NCI-H82 treated with DMSO at 0.1 percent for 48 hours (cell line): ENCODE measurements around the gene GCH1.

Source experiments
- DNase-seq: peaks from one replicate; lab custom pipeline; 2025; ENCODE audit not compliant: unreplicated experiment; lab: John Stamatoyannopoulos, UW

Gene GCH1

DNA sequence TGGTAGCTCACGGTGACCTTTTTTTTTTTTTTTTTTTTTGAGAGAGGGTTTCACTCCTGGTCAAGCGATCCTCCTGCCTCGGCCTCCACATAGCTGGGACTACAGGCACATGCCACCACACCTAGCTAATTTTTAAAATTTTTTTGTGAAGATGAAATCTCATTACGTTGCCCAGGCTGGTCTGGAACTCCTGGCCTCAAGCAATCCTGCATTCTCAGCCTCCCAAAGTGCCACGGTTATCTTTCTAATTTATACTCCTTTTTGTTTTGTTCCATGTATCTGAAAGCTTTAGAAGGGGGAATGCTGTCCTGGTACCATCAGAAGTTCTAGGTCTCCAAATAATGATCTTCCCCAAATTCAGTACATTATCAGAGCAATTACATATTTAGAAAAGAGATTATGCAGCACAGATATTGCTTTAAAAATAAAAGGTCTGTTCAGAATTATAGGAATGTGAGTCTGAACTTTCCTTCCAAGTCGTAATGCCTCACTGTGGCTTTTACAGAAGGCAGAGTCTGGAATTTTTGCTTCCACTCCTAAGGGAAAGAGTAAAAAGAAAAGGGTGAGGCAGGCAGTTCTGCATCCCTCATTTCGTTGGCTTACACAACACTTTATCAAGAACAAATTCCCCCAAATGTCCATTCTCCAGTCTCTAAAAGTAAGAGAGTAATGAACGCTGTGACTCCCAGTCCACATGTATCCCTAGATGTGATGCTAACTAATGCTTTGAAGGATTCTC, 73.0 kb downstream of the GCH1 start:
- DNase-seq: no peak

DNA sequence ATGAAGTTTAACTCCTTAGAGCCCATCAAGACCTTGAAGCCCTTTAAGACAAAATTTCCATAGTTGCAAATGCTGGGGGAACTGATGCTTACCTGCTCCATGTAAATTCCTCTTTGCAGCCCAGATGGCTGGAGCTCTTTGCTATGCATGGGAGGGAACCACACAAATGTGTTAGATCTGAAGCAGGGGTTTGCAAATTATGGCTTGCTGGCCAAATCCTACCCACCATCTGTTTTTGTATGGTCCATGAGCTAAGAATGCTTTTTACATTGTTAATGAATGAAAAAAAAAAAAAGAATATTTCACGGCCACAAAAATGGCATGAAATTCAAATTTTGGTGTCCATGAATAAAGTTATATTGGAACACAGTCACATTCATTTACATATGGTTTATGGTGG, 74.6 kb downstream of the GCH1 start:
- DNase-seq: no peak

DNA sequence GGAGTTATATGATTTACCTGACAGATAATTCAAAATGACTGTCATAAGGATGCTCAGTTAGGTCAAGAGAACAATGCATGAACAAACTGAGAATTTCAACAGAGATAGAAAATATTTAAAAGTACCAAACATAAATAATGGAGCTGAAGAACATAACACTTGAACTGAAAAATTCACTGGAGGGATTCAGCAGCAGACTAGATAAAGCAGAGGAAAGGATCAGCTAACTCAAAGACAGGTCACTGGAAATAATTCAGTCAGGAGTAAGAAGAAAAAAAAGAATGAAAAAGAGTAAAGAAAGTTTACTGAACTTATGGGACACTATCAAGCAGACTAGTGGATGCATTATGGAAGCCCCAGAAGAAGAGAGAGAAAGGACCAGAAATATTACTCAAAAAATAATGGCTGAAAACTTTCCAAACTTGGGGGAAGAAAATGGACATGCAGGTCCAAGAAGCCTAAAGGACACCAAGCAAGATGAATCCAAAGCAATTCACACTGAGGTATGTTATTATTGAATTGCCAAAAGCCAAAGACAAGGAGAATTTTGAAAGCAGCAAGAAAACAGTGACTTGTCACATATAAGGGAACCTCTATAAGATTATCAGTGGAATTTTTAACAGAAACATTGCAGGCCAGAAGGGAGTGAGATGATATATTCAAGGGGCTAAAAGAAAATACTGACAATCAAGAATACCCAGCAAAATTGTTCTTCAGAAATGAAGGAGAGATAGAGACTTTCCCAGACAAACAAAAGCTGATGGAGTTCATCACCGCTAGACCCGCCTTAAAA, 78.7 kb downstream of the GCH1 start:
- no peak for DNase-seq

DNA sequence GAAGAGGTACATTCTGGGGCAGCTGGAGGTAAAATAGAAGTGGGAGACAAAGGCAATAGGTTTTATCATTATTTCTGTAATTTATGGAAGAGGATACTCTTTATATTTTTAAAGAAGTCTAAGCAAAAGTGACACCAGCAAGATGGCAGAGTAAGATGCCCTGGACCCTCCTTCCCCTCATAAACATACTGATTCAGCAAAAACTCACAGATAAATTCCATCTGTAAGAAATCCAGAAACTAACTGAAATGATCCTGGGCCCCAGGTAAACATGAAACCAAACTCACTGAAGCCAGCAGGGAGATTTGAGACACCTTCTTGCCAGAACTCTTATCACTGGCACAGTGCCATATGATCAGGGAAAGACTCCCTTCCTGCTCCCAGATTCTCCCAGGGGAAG, 79.9 kb downstream of the GCH1 start:
- DNase-seq: no peak

DNA sequence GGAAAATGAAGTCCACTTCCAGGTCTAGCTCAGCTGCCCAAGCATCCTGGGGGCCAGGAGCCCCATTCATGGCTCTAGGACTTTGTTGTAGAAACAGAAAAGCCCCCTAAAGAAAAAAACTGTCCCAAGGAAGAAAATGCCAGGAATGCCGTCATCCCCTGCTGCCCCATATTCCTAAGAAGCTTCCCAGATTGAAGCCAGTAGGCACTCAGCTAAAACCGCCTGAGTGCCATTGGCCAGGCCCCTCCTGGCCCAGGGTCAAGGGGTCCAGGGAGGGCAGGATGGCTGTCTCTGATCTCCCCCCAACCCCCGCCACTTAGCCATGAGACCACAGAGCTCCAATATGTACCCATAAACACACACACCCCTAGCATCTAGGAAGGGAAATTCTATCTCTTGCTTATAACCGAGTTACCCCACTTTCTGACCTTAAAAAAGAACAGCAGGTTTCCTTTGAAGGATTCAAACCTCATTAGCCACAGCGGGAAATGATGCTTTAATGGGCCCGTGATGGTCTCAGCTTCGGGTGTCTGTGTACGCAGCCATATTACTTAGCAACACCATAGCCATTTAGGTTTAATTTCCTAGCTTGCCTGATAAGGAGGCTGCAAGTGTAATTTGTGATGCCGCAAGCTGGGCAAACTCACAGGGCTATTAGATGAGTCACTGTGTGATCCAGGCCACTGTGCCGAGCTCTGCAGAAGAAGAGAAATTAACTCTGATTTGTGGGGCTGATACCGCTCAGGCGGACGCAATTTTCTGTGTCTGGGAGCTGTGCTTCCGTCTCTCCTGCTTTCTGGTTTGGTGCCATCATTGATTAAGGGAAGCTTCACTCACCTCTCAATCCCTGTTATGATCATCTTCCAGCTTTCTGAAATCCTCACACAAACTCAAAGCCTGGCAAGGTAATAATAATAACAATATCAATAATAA, 84.2 kb downstream of the GCH1 start:
- DNase-seq: no peak

DNA sequence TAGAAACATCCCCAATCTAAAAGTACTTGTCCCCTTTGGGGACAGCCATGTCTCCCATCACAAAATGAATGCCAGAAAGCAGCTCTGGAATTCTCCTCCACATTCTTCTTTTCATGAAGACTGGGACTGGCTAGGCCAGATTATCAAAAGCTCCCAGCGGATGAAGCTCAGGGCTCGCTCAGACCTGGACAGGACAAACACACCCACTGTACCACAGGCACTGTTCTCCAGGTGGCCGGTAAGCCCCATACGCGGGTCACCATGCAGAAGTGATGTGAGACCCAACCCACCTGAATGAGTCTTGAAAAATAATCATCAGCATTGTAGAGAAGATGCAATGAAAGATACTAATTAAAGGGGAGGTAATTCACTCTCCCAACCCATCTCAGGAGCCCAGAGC, 85.1 kb downstream of the GCH1 start:
- DNase-seq: no peak

DNA sequence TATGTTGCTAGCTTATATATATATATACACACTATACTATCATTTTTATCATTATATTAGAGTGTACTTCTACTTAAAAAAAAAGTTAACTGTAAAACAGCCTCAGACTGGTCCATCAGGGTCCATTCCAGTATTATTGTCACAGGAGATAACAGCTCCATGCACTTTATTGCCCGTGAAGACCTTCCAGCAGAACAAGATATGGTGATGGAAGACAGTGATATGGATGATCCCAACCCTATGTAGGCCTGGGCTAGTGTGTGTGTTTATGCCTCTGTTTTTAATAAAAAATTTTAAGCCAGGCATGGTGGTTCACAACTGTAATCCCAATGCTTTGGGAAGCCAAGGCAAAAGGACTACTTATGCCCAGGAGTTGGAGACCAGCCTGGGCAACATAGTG, 86.2 kb downstream of the GCH1 start:
- DNase-seq: no peak

DNA sequence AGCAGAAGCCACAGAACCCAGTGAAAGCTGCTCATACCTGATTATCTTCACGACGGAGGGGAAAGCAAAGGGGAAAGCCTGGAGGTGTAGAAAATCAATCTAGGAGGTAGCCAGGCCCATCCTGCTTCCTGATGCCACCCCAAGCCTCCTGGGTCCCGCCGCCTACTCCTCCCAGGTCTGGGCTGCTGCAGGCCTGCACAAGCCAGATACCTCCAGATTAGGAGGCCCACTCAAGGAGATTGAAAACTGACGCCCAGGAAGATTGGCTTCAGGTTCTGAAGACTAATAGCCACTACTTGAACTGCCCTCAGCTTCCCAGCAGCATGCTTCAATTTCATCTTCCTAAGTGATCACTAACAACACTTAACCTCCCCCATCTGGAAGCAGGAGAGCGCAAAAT, 87.1 kb downstream of the GCH1 start:
- DNase-seq: no peak

DNA sequence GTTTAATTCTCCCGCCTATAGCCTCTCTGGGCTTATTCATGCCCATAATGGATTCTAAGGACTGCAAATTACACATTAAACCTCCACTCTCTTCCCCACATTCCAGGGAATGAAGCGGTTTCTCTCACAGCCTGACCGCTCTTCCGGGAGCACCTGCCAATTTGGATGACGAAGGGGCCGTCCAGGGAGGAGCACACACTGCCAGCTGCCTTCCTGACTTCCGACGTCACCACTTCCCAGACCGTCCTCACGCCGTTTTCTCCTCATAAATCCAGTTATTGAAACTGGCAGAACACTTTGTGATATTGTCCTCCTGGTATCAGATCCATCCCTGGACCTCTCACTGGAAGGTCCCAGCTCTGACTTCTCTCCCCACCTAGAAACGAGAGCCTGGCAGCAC, 87.6 kb downstream of the GCH1 start:
- no peak for DNase-seq

DNA sequence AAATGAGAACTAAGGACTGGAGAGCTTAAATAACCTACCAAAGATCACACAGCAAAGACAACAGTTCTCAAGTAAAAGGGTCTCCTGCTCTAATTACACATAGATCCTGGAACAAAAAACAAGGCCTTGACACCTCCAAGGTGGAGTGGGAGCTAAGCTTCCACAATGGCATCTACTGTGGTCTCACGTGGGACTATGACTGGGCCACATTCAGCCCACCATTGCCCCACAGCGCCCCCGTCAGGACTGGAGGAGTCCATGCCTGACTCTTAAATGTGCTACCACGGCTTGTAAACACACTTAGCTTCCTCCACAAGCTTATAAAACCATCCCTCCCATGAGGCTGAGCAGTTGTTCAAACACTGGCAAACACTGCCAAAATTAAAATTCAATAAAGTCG, 88.5 kb downstream of the GCH1 start:
- no peak for DNase-seq

DNA sequence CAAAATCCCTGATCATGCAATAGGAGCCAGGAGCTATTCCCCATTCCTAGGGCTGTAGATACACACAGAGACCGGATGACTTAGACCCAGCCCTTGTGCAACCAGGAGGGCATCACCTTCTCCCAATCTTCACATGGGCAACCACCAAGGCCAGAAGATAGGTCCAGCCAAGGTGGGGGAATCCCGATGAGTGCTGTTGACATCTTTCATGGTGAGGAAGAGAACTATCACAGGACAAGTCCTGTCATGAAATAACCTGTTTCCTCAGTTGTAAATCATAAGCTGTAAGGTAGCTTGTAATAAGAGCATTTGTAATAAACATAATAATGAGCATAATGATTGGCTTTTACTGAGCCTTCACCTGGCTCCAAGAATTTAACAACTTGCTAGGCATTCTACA, 89.5 kb downstream of the GCH1 start:
- DNase-seq: no peak

DNA sequence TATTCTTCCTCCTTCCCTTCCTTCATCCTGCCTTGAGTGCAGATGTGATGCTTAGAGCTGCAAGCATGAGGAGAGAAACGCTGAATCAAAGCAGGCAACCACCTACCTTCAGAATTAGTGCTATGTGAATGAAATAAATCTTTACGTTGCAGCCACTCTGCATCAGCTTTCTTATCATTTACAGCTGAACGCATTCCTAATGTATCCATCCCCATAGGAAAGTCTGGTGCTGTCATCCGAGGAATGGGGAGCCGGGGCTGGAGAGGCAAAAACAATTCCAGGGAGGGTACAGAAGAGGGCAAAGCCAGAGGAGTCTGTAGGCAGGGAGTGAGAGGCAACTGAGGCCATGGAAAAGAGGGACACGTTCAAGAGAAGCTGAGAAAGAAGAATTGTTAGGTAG, 90.0 kb downstream of the GCH1 start:
- DNase-seq: no peak

DNA sequence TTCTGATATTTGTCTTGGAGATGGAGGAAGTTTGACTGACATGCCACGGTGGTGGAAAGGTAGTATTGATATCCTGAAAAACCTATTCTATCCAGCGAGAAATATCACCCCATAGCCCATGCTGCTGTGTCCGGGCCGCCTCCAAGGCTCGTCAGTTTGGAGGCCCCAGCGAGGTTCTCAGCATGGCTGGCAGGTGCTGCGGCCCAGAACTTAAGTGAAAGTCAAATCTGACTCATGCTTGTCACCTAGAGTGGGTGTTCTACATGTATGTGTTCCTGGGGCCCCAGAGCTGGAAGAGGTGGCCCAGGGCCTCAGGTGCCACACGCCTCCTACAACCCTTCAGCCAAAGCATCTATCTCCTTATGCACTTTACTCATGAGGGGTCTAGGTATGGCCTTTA, 92.9 kb downstream of the GCH1 start:
- DNase-seq: no peak

DNA sequence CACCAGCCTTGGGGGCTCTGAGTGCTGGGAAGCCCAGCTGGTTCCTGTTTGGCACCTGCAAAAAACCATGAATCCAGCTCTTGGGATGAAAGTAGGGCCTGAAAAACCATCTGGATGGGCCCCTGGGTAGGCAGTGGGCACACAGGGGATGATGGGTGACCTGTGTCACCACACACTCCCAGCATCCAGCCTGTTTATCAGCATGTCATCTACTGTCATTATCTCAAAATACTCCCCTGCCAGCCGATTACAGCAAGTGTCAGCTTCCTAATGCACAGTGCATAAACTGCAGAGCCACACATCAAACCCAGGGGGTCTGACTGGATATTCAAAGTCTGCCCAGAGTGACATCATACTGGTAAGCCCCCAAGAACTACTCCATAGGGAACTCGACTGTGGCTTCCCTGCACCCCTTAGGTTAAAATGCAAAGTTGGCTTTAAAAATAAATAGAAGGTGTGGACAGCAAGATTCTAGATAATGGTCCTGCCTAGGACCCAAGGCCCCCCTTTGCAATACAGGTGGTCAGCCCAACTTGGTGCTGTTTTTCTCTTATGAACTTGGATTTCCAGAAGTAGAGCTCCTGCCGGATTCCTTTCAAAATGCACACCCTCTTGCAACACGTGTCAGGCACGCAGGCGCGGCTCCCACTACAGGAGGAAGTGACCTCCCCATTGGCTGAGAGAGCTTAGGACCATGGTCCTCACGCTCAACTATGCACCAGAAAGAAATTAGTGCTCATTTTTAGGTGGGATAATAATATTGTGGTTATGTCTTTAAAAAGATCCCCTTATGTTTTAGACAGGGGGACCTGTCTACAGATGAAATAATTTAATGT, 94.1 kb downstream of the GCH1 start:
- DNase-seq: no peak

DNA sequence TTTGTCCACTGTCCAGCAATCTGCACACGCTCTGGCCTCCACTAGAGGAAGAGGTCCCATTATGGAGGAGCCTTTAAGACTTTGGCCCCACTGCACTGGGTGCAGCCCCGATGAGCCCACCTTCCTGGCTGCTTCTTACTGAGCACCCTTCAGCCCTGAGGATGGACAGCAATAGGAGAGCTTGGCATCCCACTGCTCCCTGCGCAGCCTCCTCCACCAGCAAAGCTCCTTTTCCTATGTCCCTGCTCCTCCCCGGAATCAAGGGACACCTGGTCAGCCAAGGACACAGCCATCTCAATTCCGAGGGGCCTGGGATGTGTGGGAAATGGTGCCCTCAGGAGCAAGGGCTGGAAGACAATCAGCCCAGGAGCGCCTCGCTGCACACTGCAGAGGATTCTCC, 94.7 kb downstream of the GCH1 start:
- DNase-seq: no peak

DNA sequence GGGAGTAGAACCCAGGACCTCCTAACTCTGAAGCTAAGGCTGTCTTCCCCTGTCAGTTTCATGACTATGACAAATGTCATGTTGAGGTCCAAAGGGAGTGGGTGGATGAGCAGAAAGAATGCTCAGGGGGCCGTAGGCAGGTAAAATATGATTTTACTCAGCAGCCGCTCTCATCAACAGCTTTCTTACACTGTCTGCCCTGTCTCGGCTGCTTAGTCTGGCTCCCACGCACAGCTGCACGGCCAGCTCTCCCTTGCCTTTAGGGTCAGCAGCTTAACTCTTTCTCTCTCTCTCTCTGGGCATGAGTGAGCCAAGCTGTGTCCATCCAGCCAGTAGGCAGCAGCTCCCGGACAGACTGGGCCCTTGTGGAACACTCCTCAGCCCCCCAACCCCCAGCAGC, 95.2 kb downstream of the GCH1 start:
- DNase-seq: no peak

DNA sequence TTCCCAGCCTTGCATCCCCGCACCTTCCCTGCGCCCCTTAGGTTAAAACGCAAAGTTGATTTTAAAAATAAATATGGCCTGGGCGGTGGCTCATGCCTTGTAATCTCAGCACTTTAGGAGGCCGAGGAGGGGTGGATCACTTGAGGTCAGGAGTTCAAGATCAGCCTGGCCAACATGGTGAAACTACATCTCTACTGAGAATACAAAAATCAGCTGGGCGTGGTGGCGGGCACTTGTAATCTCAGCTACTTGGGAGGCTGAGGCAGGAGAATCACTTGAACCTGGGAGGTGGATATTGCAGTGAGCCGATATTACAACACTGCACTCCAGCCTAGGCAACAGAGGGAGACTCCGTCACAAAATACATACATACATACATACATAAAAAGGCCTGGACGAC, 96.0 kb downstream of the GCH1 start:
- no peak for DNase-seq

DNA sequence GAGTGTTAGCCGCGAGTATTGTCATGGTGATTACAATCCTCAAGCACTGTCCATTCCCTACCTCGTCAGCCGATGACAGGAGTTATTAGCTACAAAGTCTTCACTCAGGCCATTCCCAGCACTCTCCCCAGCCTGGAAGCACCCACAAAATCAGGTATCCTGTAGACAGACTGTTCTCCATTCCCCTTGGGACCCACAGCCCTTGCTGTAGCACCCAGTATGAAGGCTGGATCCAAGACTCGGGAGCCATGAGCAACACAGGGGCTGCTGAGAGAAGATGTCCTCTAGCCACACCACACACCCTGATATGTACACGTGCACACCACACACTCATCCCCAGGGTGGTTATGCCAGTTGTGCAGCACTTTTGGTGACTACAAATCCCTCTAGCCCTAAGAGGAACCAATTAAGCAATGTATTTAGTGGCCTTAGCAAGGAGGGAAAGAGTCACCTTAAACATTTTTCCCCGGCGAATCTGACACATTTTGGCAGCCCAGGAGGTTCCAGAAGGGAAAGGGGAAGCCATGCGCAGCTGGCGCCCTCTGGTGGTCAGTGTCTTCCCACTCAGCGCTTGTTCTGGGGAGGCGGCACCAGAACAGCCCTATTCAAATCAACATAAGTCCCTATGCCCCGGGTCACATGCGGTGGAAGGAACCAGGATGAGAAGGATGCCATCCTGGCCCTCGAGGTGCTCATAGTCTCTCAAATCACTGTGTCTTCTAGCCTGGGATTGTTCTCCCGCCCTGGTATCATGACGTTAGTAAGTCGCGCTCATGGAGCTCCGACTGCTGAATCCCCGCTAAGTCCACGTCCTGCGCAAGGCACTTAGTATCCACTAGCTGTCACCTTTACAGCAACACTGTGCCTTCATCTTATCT, 96.9 kb downstream of the GCH1 start:
- DNase-seq: no peak

DNA sequence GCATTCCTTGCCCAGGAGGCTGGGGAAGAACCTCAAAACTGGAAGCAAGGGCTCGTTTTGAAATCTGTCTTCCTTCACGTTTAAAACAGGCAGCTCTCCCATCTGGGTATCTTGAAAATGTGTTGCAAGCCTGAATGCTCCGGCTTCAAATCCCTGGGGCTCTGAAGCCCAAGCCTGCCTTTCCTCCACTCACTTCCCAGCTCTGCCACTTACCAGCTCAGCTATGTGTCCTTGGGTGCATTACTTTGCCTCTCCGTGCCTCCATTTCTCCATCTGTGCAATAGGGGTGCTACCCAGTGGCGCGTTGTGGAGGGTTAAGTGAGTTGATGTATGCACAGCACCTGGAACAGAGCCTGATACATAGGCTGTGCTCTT, 97.6 kb downstream of the GCH1 start:
- DNase-seq: no peak

DNA sequence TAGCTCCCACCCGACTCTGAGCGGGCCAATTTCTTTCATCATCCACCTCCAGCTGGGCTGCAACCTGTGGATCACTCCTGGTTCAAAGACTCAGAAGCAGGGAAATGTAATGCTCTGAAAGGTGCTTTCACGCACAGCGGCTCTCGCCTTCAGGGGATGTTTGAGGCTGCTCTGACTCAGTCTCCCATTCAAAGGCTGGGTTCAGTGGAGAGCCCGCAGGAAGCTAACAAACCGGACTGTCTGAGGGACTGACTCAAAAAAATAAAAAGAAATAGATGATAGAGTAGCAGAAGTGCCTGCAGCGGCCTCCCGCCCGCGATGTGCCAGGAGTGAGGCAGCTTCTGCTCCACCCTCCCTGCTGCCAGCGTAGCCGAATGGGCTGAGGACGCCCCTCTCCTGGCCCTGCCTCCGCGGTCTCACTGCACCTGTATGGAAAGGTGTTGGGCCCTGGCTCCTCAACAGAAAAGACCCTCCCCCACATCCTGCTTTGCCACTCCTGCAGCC, 98.0 kb downstream of the GCH1 start:
- DNase-seq: no peak
